T-helper 9 cell (primary cell): Measurements from ENCODE around the gene C19orf12.
A peak's percentile ranks its signal among the peaks of the same experiment; 100 is the strongest.
"Not testable (repeated sequence)": the region's sequence is repeated elsewhere in the genome, so short reads cannot be mapped to it uniquely, and the experiment has no call there.

ENCODE experiments used
- DNase-seq: peaks from one replicate; pipeline ENCODE4 v3.0.0-alpha.2; 2020

Gene C19orf12

GRCh38 chr19:29727906-29728305 is 12.8 kb upstream of the C19orf12 start:
- DNase-seq: no peak

GRCh38 chr19:29724746-29725145 is 9.7 kb upstream of the C19orf12 start:
- no peak for DNase-seq

- no peak for DNase-seq
Observed at GRCh38 chr19:29724102-29724641, 9.1 kb upstream of the C19orf12 start.

- no peak for DNase-seq
Observed at GRCh38 chr19:29717051-29717450, 2.0 kb upstream of the C19orf12 start.

GRCh38 chr19:29715701-29716581 is 880 bp upstream of the C19orf12 start:
- no peak for DNase-seq

- DNase-seq: peak; percentile 51
Observed at GRCh38 chr19:29714371-29714952, 599 bp downstream of the C19orf12 start.

- DNase-seq: no peak
Observed at GRCh38 chr19:29712744-29713516, 2.1 kb downstream of the C19orf12 start.

GRCh38 chr19:29711584-29712132 is 3.4 kb downstream of the C19orf12 start:
- no peak for DNase-seq

GRCh38 chr19:29709440-29709798 is 5.6 kb downstream of the C19orf12 start:
- not testable (repeated sequence) for DNase-seq

- no peak for DNase-seq
Observed at GRCh38 chr19:29708554-29709439, 6.3 kb downstream of the C19orf12 start.

GRCh38 chr19:29706635-29707034 is 8.4 kb downstream of the C19orf12 start:
- DNase-seq: no peak

GRCh38 chr19:29705706-29706105 is 9.4 kb downstream of the C19orf12 start:
- no peak for DNase-seq

GRCh38 chr19:29704562-29705558 is 10.2 kb downstream of the C19orf12 start:
- DNase-seq: no peak

GRCh38 chr19:29702963-29703320 is 12.1 kb downstream of the C19orf12 start:
- DNase-seq: no peak

GRCh38 chr19:29702161-29702962 is 12.7 kb downstream of the C19orf12 start:
- DNase-seq: no peak

GRCh38 chr19:29700498-29700897 is 14.6 kb downstream of the C19orf12 start:
- DNase-seq: no peak

- no peak for DNase-seq
Observed at GRCh38 chr19:29699861-29700260, 15.2 kb downstream of the C19orf12 start.

GRCh38 chr19:29697523-29698261 is 17.4 kb downstream of the C19orf12 start:
- DNase-seq: no peak

GRCh38 chr19:29696565-29696846 is 18.6 kb downstream of the C19orf12 start:
- no peak for DNase-seq
